ENCODE results near the gene BNIP3.

BNIP3 gene

DNA sequence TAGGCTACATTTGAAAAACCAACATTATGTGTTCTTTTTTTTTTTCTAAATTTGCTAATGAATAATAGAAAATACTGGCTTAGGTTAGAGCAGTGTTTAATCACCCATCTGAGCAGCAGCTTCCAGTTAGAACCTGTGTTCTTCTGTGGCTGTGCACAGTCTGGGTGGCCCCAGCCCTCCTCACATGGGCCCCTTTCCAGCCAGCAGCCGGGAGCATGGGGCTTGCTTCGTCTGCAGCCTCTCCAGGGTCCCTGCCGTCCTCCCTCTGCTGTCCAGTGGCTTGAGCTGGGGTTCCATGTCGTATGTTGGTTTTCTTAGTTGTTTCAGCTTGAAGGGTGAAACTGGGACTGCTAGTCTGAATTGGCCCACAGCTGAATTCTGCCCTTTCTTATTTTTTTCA, 37.3 kb downstream of the BNIP3 start:
- H3K27me3 ChIP-seq (ENCODE audit: control insufficient read depth, insufficient read depth, low read length), result no peaks in the 10 kb centered on the region
- H3K36me3 ChIP-seq (ENCODE audit: control insufficient read depth, insufficient read depth, low read length), result peaks cover 6% of the 10 kb centered on the region
- no peak overlapping the region for H3K4me3 ChIP-seq (ENCODE audit: low read length)
- H3K9me3 ChIP-seq (ENCODE audit: control insufficient read depth, low read length), result no peaks in the 10 kb centered on the region
- no peaks in the 10 kb centered on the region for H3K4me1 ChIP-seq (ENCODE audit: control insufficient read depth, insufficient read depth, low read length)
- no peak overlapping the region for H3K9ac ChIP-seq (ENCODE audit: low read length)

DNA sequence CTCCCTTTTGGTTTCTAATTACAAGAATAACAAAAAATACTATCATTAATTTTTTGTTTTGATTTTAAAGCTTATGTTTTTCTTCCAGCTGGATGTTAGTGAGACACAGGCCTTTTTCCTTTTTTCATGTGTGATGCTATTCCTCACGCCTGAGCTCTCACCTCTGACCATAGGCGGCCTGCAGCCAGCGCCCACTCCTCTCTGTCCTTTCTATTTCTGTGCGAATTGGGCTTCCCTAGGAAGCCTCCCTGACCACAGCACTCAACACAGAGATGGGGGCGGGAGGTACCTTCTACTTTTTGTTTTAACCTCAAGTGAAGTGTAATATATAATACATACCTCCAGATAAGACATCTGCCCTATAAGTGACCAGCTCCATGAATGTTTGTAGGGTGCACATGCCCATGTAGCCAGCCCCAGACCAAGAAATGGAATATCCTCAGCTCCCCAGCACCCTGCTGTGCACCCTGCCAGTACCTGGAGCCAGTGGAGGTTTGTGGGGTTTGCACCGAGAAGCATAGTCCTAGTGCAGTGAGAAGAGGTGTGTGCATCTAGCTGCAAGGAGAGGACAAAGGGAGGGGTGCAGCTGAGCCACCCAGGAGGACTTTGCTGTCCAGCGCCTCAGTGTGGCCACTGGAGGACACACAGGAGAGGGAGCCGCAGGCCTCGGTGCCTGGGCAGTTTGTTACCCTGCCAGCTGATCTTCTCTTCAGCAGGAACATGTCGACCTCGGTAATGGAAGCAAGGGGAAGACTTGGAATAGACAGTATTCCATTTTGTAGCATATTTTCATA, 38.5 kb downstream of the BNIP3 start:
- H3K9ac ChIP-seq (ENCODE audit: low read length), result no peak overlapping the region
- no peaks in the 10 kb centered on the region for H3K9me3 ChIP-seq (ENCODE audit: control insufficient read depth, low read length)
- no peaks in the 10 kb centered on the region for H3K27me3 ChIP-seq (ENCODE audit: control insufficient read depth, insufficient read depth, low read length)
- peaks cover 10% of the 10 kb centered on the region for H3K36me3 ChIP-seq (ENCODE audit: control insufficient read depth, insufficient read depth, low read length)
- no peak overlapping the region for H3K4me3 ChIP-seq (ENCODE audit: low read length)
- no peaks in the 10 kb centered on the region for H3K4me1 ChIP-seq (ENCODE audit: control insufficient read depth, insufficient read depth, low read length)

DNA sequence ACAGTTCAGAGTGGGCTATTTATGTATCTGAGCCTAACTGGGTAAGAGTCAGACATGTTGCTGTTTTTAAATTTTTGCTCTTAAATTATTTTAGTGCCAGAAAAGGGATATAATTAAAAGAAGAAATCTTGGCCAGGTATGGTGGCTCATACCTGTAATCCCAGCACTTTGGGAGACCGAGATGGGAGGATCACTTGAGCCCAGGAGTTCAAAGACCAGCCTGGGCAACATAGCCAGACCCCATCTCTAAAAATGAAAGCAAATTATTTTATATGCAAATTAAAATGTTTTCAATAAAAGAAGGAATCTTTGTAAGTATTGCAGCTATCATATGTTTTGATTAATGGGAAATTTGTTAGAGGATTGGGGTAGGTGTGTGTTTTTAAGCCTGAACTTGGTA, 39.3 kb downstream of the BNIP3 start:
- Histone ChIP-seq H3K4me1 (ENCODE audit: control insufficient read depth, insufficient read depth, low read length) (no peaks in the 10 kb centered on the region), H3K36me3 (ENCODE audit: control insufficient read depth, insufficient read depth, low read length) (peaks cover 9% of the 10 kb centered on the region), H3K9me3 (ENCODE audit: control insufficient read depth, low read length) (no peaks in the 10 kb centered on the region), H3K27me3 (ENCODE audit: control insufficient read depth, insufficient read depth, low read length) (no peaks in the 10 kb centered on the region), H3K4me3 (ENCODE audit: low read length) (no peak overlapping the region), H3K9ac (ENCODE audit: low read length) (no peak overlapping the region)

DNA sequence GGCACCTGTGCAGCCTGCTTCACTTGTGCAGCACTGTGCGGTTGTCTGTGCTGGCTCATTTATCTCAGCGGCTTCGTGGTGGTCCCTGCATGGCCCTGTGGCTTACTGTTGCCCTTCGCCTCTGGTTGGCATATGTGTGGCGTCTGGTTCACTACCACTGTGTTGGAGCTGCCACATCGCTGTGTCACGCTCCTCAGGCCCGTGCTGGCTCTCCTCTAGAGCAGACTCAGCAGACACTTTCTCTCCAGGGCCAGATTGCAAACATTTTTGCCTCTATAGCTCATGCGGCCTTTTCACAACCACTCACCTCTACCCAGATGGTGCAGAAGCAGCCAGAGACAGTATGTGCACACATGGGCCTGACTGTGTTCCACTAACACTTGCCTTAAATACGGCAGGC, 43.0 kb downstream of the BNIP3 start:
- H3K27me3 ChIP-seq (ENCODE audit: control insufficient read depth, insufficient read depth, low read length), result no peaks in the 10 kb centered on the region
- no peak overlapping the region for H3K4me3 ChIP-seq (ENCODE audit: low read length)
- H3K9me3 ChIP-seq (ENCODE audit: control insufficient read depth, low read length), result no peaks in the 10 kb centered on the region
- peaks cover 3% of the 10 kb centered on the region for H3K36me3 ChIP-seq (ENCODE audit: control insufficient read depth, insufficient read depth, low read length)
- H3K4me1 ChIP-seq (ENCODE audit: control insufficient read depth, insufficient read depth, low read length), result no peaks in the 10 kb centered on the region
- H3K9ac ChIP-seq (ENCODE audit: low read length), result no peak overlapping the region

DNA sequence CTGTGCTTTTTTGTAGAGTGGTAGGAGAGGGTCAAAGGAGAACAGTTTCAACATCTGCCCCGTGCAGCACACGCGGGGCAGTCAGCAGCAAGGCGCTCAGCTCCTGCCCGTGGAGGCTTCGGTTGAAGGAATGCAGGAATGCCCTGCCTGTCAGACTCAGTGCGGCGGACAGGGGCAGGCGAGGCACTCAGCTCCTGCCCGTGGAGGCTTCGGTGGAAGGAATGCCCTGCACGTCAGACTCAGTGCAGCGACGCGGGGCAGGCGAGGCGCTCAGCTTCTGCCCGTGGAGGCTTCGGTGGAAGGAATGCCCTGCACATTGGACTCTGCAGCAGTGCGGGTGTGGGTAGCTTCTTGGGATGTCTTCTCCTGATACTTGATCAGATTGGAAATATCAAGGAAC, 43.9 kb downstream of the BNIP3 start:
- Histone ChIP-seq H3K4me3 (ENCODE audit: low read length) (no peak overlapping the region), H3K9me3 (ENCODE audit: control insufficient read depth, low read length) (no peaks in the 10 kb centered on the region), H3K4me1 (ENCODE audit: control insufficient read depth, insufficient read depth, low read length) (peaks cover 4% of the 10 kb centered on the region), H3K36me3 (ENCODE audit: control insufficient read depth, insufficient read depth, low read length) (peaks cover 3% of the 10 kb centered on the region), H3K27me3 (ENCODE audit: control insufficient read depth, insufficient read depth, low read length) (no peaks in the 10 kb centered on the region), H3K9ac (ENCODE audit: low read length) (no peak overlapping the region)

DNA sequence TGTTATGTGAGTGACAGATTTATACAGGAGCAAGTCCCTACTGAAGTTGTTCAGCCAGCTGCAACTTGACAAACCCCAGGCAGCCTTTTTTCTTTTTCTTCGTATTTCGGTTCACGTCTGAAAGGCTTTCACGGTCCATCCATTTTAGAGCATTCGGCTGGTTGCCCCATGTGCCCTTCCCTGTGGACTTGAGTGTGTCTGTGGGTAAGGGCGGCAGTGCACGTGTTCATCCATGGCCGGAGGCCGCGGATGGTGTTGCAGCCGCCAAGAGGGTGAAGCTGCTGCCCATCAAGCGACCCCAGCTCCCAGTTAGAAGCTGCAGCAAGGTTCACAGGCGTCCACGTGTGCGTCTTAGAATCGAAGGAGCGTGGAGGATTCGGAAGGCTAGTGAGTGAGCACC, 45.0 kb downstream of the BNIP3 start:
- H3K36me3 ChIP-seq (ENCODE audit: control insufficient read depth, insufficient read depth, low read length), result peaks cover 3% of the 10 kb centered on the region
- no peak overlapping the region for H3K9ac ChIP-seq (ENCODE audit: low read length)
- H3K9me3 ChIP-seq (ENCODE audit: control insufficient read depth, low read length), result no peaks in the 10 kb centered on the region
- H3K27me3 ChIP-seq (ENCODE audit: control insufficient read depth, insufficient read depth, low read length), result no peaks in the 10 kb centered on the region
- no peak overlapping the region for H3K4me3 ChIP-seq (ENCODE audit: low read length)
- peaks cover 5% of the 10 kb centered on the region for H3K4me1 ChIP-seq (ENCODE audit: control insufficient read depth, insufficient read depth, low read length)

DNA sequence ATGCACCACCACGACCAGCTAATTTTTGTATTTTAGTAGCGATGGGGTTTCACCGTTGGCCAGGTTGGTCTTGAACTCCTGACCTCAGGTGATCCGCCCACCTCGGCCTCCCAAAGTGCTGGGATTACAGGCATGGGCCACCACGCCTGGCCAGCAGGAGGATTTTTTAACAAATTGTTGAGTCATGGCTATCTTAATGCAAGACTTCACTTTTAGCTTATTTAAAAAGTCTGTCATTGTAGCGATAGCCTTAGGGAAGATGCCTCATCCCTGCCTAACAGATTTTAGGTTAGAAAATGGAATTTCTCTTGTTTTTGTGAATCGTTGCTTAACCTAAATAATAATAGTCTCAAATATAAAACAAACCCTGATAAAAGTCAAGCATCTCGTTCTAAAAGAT, 45.4 kb downstream of the BNIP3 start:
- Histone ChIP-seq H3K9ac (ENCODE audit: low read length) (no peak overlapping the region), H3K4me3 (ENCODE audit: low read length) (no peak overlapping the region), H3K4me1 (ENCODE audit: control insufficient read depth, insufficient read depth, low read length) (peaks cover 5% of the 10 kb centered on the region), H3K36me3 (ENCODE audit: control insufficient read depth, insufficient read depth, low read length) (peaks cover 3% of the 10 kb centered on the region), H3K9me3 (ENCODE audit: control insufficient read depth, low read length) (no peaks in the 10 kb centered on the region), H3K27me3 (ENCODE audit: control insufficient read depth, insufficient read depth, low read length) (no peaks in the 10 kb centered on the region)

DNA sequence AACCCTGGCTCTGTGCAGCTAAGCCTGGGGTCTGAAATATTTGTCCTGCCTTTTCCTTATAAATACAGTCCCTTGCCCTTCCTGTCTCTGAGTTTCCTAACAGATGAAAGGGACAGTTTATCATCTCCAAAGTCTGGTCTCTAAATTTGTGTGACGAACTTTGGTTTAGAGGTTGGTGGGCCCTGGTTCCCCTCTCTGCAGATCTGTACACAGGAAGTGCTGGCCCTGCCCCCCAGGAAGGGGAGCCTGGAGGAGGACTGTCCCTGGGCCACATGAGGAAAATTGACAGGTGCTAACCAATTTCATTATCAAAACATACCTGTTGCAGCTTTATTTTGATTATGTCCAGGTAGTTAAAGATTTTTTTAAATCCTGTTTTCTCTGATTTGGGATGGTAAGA, 46.5 kb downstream of the BNIP3 start:
- Histone ChIP-seq H3K9ac (ENCODE audit: low read length) (no peak overlapping the region), H3K4me1 (ENCODE audit: control insufficient read depth, insufficient read depth, low read length) (peaks cover 11% of the 10 kb centered on the region), H3K27me3 (ENCODE audit: control insufficient read depth, insufficient read depth, low read length) (no peaks in the 10 kb centered on the region), H3K4me3 (ENCODE audit: low read length) (no peak overlapping the region), H3K9me3 (ENCODE audit: control insufficient read depth, low read length) (no peaks in the 10 kb centered on the region), H3K36me3 (ENCODE audit: control insufficient read depth, insufficient read depth, low read length) (peaks cover 3% of the 10 kb centered on the region)

DNA sequence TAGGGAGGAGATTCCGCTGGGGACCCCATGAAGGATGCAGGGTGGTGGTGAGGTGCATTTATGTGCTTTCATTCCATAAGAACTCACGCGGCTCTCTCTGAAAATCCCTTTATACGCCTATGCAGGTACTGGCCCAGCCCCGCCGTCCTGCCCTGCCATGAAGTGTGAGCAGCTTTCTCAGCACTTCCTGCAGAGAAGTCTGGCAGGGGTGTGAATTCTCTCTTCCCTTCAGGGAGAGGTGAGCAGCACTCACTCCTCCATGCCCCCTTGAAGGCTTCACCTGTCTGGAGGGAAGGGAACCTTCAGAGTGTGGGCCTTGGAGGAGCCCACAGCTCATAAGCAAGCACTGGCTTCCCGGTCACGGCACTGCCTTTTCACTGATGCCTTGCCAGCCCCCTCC, 47.0 kb downstream of the BNIP3 start:
- Histone ChIP-seq H3K4me3 (ENCODE audit: low read length) (no peak overlapping the region), H3K27me3 (ENCODE audit: control insufficient read depth, insufficient read depth, low read length) (no peaks in the 10 kb centered on the region), H3K36me3 (ENCODE audit: control insufficient read depth, insufficient read depth, low read length) (peaks cover 3% of the 10 kb centered on the region), H3K9me3 (ENCODE audit: control insufficient read depth, low read length) (no peaks in the 10 kb centered on the region), H3K4me1 (ENCODE audit: control insufficient read depth, insufficient read depth, low read length) (peaks cover 11% of the 10 kb centered on the region), H3K9ac (ENCODE audit: low read length) (no peak overlapping the region)

DNA sequence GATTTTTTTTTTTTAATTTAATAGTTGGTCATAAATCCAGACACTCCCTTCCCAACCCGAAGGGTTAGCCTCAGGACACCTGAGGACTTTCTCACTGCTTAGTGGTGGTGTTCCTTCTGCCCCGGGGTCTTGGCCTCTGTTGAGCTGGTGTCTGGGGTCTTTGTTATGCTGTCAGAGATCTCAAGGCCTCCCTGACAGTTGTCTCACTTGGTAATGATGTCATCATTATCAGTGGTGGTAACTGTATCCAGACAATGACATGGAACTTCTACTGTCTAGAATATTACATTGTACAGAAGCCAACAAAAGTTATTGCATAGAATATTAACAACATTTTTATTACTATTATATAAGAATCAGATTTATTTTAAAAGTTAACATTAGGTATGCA, 48.0 kb downstream of the BNIP3 start:
- Histone ChIP-seq H3K9ac (ENCODE audit: low read length) (no peak overlapping the region), H3K4me1 (ENCODE audit: control insufficient read depth, insufficient read depth, low read length) (peaks cover 17% of the 10 kb centered on the region), H3K4me3 (ENCODE audit: low read length) (no peak overlapping the region), H3K27me3 (ENCODE audit: control insufficient read depth, insufficient read depth, low read length) (no peaks in the 10 kb centered on the region), H3K36me3 (ENCODE audit: control insufficient read depth, insufficient read depth, low read length) (peaks cover 3% of the 10 kb centered on the region), H3K9me3 (ENCODE audit: control insufficient read depth, low read length) (no peaks in the 10 kb centered on the region)

DNA sequence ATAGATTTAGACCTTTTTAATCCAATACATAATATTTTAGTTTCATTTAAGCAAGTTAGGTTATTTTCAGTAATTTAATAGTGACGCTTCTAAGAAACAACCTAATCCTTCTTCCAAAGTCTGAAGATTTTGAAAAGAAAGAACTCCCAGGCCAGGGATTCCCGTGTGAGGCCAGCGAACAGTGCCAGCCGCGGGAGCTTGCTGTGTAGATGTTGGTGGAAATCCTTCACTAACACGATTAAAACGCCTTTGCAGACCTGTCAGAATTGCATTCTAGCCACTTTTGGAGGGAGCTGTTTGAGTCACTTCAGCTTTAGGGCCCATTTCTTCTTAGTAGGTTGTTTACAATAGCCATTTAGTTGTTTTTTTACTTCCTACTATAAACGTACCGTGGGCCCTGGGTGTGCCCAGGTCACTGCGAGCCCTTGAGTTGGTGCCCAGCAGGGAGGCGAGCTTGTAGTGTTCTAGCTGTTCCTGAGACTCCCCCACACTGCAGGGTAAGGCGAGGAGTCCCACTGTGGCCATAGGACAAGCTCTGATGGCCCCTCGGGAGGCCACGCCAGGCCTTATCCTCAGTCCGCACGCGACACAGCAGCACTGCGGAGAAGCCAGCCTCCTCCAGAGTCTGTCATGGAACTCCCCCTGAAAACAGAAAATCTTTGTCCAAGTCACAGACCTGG, 48.6 kb downstream of the BNIP3 start:
- no peak overlapping the region for H3K9ac ChIP-seq (ENCODE audit: low read length)
- no peak overlapping the region for H3K4me3 ChIP-seq (ENCODE audit: low read length)
- H3K9me3 ChIP-seq (ENCODE audit: control insufficient read depth, low read length), result no peaks in the 10 kb centered on the region
- peaks cover 17% of the 10 kb centered on the region for H3K4me1 ChIP-seq (ENCODE audit: control insufficient read depth, insufficient read depth, low read length)
- no peaks in the 10 kb centered on the region for H3K36me3 ChIP-seq (ENCODE audit: control insufficient read depth, insufficient read depth, low read length)
- H3K27me3 ChIP-seq (ENCODE audit: control insufficient read depth, insufficient read depth, low read length), result no peaks in the 10 kb centered on the region

DNA sequence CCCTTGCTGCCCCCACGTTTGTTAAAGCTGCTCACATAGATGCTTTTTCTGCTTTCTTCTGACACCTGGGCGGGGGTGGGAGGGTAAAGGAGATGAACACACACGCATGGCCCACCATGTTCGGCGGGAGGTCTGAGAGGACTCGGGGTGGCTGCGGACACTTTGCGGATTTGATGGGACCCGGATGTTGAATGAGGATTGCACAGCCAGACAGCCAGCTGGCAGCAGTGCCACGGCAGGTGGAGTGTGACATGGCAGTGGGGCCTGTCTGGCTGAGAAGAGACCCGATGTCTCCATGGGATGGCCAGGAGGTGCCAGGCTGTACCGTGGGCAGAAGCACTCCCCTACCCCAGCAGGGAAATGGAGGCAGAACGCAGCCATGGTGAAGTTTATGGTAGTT, 49.7 kb downstream of the BNIP3 start:
- peaks cover 17% of the 10 kb centered on the region for H3K4me1 ChIP-seq (ENCODE audit: control insufficient read depth, insufficient read depth, low read length)

More for the DNA sequence above, 49.7 kb downstream of the BNIP3 start:
- no peaks in the 10 kb centered on the region for H3K9me3 ChIP-seq (ENCODE audit: control insufficient read depth, low read length)
- H3K27me3 ChIP-seq (ENCODE audit: control insufficient read depth, insufficient read depth, low read length), result no peaks in the 10 kb centered on the region
- H3K9ac ChIP-seq (ENCODE audit: low read length), result no peak overlapping the region
- H3K4me3 ChIP-seq (ENCODE audit: low read length), result no peak overlapping the region
- no peaks in the 10 kb centered on the region for H3K36me3 ChIP-seq (ENCODE audit: control insufficient read depth, insufficient read depth, low read length)

Measured in mucosa of stomach (tissue), 1 donor.